ENCODE measurements around the gene FHOD1.

FHOD1 gene

DNA sequence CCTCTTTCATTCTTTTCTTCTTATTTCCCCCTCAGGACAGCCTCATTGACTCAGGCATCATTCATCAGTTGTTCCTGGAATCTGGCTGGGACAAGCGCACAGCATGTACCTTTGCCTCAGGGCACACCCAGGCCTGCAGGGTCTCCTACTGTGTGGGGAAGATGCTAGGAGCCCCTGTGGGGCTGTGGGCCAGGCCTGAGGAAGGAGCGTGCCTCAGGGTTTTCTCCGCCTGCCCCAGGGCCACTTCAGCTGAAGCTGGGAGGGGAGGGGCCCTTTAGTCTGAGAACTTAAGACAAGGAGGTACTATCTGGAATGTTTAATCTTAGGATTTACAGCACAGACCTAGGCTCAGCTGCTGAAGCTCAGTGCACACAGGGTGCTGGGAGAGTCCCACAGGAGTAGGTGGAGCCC, 40.4 kb downstream of the FHOD1 start:
- DNase-seq, result peak; percentile 57

DNA sequence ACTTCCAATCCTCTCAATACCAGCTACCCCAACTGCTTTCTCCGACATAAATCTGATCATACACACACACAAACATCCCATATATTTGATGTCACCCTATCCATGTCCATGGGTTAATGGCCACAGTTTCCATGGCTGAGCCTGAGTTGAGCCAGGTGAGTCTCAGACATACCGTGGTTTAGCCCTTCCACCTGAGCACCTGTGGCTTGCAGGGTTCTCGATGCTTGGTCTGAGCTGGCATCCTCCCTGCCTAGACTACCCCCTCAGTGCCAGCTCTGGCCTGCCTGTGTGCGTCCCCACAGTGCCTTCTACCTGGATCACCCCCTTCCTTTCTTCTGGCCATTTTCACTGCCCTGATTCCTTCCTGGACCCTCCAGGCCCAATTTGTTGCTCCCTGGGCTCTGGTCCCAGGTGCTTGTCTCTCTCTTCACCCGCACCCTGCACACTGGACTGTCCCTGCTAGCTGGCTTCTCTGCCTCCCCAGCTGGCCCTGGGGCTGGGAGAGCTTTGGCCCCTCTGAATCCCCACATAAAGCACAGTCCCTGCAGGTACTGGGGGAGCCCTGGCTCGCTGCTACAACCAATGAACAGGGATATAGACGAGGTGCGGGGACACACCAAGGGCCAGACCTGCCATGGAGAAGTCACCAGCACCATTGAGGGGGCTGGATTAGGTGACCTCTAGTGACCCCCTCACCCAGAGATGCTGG, 41.0 kb downstream of the FHOD1 start:
- no peak for DNase-seq

DNA sequence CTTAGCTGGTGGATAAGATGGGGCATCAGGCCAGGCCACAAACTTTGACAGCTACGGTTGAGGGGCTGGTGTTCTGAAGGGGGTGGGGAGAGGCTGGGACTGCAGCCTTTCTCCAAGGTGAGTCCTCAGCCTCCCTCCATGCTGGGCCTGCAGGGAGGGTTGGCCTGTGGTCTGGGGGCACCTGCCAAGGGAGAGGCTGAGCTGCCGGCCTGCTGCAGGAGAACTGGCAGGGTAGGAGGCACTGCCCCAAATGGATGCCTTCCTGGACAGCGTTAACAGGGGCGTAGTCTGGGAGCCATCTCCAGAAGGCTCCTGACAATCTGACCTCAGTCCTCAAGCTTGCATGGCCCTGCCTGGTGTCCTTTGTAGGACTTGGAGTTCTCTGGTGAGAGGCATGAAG, 43.2 kb downstream of the FHOD1 start:
- DNase-seq, result no peak

DNA sequence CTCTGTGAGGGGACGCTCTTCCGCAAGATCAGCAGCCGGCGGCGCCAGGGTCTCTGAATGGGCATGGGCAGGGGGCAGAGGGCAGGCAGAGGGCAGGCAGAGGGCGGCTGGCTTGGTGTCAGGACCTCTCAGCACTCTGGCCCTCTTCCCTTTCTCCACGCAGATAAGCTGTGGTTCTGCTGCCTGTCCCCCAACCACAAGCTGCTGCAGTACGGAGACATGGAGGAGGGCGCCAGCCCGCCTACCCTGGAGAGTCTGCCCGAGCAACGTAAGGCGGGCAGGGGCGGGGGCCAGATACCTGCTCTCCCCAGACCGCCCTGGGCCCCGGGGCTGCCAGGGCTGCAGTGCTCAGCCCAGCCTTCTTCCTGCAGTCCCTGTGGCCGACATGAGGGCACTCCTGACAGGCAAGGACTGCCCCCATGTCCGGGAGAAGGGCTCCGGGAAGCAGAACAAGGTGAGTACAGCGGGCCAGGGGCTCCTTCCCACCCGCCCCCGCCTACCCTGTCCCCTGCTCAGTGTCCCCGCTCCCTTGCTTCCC, 44.3 kb downstream of the FHOD1 start:
- no peak for DNase-seq

DNA sequence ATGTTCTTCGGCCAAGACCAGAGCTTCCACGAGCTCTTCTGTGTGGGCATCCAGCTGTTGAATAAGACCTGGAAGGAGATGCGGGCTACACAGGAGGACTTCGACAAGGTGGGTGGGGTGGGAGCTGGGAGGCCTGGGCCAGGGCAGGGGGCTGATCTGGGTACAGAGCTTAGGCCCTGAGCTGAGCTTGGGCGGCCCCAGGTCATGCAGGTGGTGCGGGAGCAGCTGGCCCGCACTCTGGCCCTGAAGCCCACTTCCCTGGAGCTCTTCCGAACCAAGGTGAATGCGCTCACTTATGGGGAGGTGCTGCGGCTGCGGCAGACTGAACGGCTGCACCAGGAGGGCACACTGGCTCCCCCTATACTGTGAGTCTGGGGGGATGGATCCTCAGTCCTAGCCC, 44.9 kb downstream of the FHOD1 start:
- no peak for DNase-seq

GRCh38 chr16:67201411-67202345, 45.6 kb downstream of the FHOD1 start:
- no peak for DNase-seq

DNA sequence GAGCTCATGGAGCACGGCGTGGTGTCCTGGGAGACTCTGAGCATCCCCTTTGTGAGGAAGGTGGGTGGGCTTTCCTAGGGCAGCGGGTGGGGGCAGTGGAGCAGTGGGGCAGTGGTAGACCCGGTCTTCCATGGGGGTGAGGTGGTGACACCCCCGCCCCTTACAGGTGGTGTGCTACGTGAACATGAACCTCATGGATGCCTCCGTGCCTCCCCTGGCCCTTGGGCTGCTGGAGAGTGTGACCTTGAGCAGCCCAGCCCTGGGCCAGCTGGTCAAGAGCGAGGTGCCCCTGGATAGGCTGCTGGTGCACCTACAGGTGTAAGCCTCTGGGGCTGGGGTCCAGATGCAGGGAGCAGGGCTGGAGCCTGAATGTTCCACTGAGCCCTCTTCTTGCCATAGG, 46.8 kb downstream of the FHOD1 start:
- no peak for DNase-seq

GRCh38 chr16:67199808-67200198, 47.5 kb downstream of the FHOD1 start:
- no peak for DNase-seq

DNA sequence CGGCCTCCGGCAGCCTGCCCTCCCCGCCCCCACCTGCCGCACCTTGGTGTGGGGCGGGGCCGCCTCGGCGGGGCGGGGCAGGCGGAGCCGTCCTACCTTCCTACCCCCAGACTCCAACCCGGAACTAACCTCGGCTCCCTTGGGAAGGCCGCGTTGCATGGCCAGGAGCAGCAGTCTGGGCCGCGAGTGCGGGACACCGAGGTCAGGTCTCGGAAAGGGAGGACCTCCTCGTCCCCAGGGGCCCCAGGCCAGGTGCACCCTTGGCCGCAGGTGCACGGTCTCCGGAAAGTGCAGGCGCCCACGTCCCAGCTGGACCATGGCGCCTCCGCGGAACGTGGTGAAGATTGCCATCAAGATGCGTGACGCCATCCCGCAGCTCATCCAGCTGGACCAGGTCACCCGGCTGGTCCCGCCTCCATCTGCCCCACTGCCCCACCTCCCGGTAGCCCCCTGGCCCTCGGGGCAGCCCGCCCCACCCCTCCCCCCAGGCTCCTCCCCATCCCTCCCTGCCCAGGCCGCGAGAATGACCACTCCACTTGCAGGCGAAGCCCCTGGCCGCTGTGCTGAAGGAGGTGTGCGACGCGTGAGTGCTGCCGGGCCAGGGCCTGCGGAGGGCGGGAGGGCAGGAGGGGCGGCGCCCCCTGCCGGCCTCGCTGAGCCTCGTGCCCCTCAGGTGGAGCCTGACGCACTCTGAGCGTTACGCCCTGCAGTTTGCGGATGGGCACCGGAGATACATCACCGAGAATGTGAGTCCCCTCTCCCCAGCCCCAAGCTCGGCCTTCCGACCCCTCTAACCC, 48.1 kb downstream of the FHOD1 start, which contains the start of gene ELMO3:
ELMO3 (plus strand) TSS at position 121 of the 797 bp plus-strand sequence; CDS start at position 317, 196 bp downstream.
- no peak for DNase-seq

GRCh38 chr16:67198238-67198734, 49.0 kb downstream of the FHOD1 start:
- DNase-seq, result peak; percentile 26

GRCh38 chr16:67197704-67198103, 49.6 kb downstream of the FHOD1 start:
- no peak for DNase-seq

GRCh38 chr16:67196881-67197280, 50.4 kb downstream of the FHOD1 start:
- DNase-seq, result no peak

GRCh38 chr16:67195676-67196075, 51.6 kb downstream of the FHOD1 start:
- no peak for DNase-seq

DNA sequence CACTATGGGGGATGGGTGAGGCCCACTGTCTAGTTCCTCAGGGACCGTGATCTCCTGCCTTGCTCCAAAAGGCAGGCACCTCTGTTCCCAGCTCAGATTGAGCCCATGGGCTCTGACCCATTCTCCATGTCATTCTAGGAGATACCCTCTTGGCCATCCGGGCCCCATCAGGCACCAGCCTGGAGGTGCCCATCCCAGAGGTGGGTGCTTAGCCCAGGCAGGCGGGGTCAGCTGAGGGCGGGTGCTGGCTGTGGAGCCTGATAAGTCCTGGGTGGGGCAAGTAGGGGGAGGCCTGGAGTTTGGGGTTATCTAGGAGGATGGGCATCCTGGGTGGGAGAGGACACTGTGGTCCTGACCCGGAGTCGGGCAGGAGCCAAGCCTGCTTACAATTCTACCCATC, 53.0 kb downstream of the FHOD1 start:
- no peak for DNase-seq

DNA sequence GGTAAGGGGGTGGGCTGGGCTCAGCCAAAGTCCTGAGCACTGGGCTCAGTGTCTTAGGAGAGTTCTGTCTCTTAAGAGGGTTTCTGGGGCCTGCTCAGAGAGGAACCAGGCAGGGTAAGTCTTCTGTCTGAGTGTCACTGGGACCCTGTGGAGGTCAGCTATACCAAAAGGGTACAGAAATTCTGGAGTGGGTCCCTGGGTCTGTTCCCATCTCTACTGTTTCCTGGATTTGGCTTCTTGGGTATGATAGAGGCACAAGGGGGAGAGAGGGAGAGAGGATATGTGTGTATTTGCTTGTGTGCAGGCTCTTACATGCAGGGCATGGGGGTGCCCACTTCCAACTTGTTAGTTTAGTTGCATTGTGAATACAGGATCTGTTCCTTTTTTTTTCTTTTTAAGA, 53.7 kb downstream of the FHOD1 start:
- no peak for DNase-seq

- no peak for DNase-seq
These were observed 54.4 kb downstream of the FHOD1 start for GRCh38 chr16:67192781-67193361.

DNA sequence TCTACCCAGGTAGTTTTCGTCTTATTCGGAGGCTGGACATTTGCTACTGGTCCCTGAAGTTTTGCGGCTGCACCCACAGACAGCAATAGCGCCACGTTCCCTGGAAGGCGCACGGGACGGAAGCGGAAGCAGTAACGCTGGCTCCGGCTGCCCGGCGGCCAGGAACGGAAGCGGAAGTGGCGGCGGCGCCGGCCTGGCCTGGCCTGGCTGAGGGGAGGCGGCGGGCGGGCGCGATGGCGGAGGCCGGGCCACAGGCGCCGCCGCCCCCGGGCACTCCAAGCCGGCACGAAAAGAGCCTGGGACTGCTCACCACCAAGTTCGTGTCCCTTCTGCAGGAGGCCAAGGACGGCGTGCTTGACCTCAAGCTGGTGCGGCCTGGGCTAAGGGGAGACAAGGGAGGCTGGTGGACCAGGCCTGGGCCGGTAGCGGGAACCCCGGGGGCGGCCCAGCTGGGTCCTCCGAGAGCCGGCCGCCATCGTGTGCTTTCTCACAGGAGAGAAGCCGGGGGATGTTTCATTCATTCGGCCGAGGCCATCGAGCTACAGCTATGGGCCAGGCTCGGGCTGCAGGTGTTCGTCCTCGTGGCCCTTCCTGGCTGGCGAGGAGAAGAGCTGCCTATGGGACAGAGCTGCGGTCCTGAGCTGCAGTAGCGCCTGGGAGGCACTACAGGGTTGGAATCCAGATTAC, 55.1 kb downstream of the FHOD1 start, which contains the start of gene E2F4:
E2F4 (plus strand) TSS at position 161 of the 687 bp plus-strand sequence; CDS start at position 234, 73 bp downstream.
- peak; percentile 90 for DNase-seq

GRCh38 chr16:67191411-67191994, 55.8 kb downstream of the FHOD1 start:
- DNase-seq, result no peak

- peak; percentile 45 for DNase-seq
These were observed 56.6 kb downstream of the FHOD1 start for GRCh38 chr16:67190448-67191399.

DNA sequence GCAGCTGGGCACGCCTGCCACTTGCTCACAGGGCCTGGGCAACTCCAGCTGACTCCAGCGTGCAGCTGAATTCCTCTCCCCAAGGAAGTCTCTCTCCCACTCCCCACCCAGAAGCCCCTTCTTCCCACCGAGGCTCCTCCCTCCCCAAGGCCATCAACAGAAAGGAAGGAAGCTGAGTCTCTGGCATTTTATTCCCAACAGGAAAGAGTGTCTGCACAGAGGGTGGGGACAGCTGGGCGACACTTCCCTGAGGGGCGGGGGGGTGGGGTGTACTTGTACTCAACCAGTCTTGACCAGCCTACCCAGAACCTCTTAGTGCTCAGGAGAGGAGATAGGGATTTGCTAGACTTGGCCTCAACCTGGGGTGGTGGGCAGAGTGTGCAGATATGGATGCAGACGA, 57.2 kb downstream of the FHOD1 start, which contains the start of gene EXOC3L1:
EXOC3L1 (minus strand) TSS at position 96 of the 400 bp plus-strand sequence. CDS start 460 bp downstream, outside the sequence.
- DNase-seq, result no peak

All from EL (cell line).